Gastroesophageal sphincter (tissue), 3 donors: ENCODE data around the gene FGGY.

Experiments used
- CTCF ChIP-seq, 4 experiments: fragments of 200-600 bp in 2 of 4; fragments of 450-650 bp in 2 of 4; sonication (generic) in 1 of 4; IDR thresholded peaks; one replicate each; pipeline ENCODE4 v1.5.1; 2017 to 2019; ENCODE audit warnings: antibody characterized with exemption in 4 of 4, mild to moderate bottlenecking in 2 of 4, moderate library complexity in 2 of 4
- POLR2A ChIP-seq, 2 donors: fragments of 450-650 bp; IDR thresholded peaks; one replicate each; pipeline ENCODE4 v1.6.1; 2017; ENCODE audit warnings: antibody characterized with exemption in 2 of 2, mild to moderate bottlenecking in 2 of 2, moderate library complexity in 1 of 2

- TF ChIP-seq CTCF (IDR thresholded peaks at IDR 0.05) (no peak), POLR2A (IDR thresholded peaks at IDR 0.05) (no peak)
Measured at GRCh38 chr1:59404796-59405195, 107.9 kb downstream of the FGGY start.
